ENCODE measurements around the gene DNAAF1. TPM values are rescaled to one million over a fixed set of nuclear protein-coding genes. Genes with fewer than 3 reads are reported as not detected.
A peak's percentile ranks its signal among the peaks of the same experiment; 100 is the strongest.
"Not testable (repeated sequence)": the region's sequence is repeated elsewhere in the genome, so short reads cannot be mapped to it uniquely, and the experiment has no call there.

Gene DNAAF1
- total RNA-seq, 1 experiment from 2014 or later: not detected

DNA sequence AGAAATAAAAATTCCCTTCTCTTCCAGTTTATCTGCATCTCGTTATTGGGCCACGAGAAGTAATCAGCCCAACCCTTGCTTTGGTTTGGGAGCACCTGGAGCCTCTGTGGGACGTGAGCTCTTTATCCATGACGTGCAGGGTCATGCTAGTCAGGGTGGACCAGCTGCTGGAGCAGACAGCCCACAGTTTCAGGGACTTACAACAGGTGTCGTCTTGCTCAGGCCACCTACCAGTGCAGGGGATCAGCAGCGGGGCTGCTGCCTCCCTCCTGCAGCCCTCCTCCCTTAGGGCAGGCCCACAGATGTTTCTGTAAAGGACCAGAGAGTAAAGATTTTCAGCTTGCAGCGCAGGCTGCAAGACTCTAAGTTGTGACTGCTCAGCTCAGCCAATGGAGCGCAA, 62.8 kb downstream of the DNAAF1 start:
- no peak for DNase-seq (ENCODE audit: low read depth)

DNA sequence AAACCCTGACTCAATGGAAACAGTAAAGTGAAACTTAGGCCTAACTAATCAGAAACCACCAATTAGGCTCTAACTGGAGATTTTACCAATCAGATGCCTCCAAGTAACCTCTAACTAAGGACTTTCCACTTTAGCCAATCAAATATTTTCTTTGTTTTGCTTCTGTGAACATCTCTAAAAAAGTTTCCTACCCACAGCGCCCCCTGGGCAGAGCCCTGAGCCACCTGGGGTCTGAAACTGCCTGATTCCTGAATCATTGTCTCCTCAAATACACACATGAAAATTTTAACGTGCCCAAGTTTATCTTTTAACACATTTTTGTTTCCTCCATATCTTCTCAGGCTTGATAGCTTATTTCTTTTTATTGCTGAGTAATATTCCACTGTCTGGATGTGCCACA, 64.9 kb downstream of the DNAAF1 start:
- no peak for DNase-seq (ENCODE audit: low read depth)

DNA sequence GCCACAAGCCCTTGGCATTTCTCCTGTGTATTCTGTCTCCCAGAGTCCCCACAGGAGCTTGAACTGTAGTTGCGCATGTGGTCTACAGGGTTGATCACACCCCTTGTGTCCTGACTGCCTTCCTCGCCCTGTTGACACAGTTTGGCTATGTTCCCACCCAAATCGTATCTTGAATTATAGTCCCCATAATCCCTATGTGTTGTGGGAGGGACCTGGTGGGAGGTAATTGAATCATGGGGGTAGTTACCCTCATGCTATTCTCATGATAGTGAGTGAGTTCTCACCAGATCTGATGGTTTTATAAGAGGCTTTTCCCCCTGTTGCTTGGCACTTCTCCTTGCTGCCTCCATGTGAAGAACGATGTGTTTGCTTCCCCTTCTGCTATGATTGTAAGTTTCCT, 67.0 kb downstream of the DNAAF1 start:
- no peak for DNase-seq (ENCODE audit: low read depth)

DNA sequence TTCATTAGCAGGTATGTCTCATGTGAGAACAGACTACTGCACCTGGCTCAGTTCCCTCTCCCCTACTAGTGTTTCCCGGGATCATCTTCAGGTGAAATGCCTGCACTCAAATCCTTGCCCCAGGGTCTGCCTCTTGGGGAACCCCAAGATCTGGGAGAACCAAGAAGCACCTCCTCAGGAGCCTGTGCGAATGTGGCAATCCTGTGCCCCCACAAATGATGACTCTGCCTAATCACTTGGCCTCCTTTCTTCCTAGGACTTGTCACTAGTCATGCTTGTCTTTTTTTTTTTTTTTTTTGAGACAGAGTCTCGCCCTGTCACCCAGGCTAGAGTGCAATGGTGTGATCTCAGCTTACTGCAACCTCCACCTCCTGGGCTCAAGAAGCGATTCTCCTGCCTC, 67.5 kb downstream of the DNAAF1 start:
- no peak for DNase-seq (ENCODE audit: low read depth)

DNA sequence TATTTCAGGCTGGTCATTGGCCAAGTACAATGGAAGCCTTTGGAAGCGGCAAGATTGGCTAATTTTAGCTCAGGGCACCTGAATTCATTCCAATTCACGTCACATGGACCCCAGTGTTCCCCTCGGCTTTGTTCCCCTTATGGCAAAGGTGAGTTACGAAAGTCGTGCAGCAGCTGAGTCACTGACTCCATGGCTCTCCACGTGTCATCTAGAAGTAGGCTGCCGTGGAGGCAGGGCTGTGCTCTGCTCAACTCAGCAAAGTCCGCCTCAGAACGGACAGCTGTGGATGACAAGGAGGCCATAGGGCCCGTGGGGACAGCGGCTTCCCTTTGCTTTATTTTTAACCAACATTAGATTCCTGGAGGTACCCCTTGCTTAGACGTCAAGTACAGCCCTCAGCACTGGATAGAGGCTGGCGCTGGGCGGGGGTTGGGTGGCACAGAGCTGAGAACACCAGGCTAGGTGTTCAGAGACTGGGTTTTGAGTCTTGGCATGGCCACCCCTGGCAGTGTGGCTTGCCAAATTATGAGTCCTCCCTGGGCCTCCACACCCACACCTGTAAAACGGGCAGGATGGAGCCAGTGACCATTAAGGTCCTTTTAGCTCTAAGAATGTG, 69.5 kb downstream of the DNAAF1 start:
- DNase-seq (ENCODE audit: low read depth): no peak

DNA sequence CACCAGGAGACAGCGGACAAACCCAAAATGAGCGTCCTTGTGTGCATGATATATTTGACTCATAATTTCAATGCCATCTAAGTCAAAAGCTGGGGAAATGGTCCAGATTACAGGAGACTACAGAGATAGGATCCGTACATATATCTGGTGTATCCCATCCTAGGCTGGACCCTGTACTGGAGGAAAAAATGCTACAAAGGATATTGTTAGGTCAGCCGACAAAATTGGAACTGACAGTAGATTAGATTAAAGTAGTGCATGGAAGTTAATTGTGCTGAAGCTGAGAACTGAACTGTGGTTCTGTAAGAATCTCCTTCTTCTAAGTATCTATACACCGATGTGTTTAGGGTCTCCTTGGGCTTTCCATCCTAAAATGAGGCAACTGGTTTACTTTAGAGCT, 70.4 kb downstream of the DNAAF1 start:
- DNase-seq (ENCODE audit: low read depth): no peak

DNA sequence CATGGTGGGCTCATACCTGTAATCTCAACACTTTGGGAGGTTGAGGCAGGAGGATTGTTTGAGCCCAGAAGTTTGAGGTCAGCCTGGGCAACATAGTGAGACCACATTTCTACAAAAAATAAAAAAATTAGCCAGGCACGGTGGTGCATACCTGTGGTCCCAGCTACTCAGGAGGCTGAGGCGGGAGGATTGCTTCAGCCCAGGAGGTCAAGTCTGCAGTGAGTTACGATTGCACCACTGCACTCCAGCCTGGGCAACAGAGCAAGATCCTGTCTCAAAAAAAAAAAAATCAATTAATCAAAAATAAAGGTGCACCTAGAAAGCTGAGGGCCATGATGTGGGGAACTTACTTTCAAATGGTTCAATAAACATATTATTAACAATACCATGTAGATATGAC, 71.0 kb downstream of the DNAAF1 start:
- not testable (repeated sequence) for DNase-seq (ENCODE audit: low read depth)

DNA sequence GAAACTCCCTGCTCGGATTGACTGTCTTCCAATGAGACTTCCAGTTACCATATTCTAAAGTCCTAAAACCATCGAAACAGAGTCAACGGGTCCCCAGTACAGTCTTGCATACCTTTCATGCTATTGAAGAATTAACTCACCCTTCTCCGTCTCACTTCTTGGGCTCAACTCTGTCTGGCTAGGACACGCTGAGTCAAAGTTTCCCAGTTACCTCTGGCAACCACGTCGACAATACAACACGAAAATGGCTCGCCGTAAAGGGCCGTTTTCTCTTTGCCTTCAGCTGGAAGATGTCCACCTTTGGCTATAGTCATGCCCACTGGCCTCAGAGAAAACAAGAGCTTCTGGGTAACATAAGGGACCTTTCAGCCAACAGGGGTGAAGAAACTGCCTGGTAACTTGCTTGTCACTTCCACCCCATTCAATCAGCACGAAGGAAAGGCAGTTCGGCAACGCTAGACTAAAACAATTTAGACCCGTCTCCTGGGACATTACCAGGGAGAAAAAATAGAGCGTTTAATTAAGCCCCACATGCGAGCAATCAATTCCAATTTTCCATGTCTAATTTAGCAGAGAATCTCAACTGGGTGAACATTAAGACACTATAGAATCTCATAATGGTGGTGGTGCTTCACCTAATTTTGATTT, 73.2 kb downstream of the DNAAF1 start:
- DNase-seq (ENCODE audit: low read depth): no peak

DNA sequence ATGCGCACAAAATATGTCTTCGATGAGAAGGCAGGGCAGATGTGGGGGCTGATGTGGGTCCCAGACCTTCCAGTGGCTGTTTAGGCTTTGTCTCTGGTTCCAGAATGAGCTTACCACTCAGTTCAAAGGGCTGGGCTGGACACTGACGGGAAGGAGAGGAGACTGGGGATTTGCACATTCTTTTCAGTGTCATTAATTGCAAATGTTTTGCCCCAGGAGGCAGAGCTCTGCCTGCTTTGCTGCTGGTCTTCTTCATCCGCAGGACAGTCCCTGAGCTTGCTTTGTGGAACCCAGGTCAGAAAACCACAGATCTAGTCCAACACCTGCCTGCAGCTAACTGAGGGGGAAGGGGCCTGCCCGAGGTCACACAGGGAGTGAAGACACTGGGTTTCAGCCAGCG, 73.8 kb downstream of the DNAAF1 start:
- DNase-seq (ENCODE audit: low read depth): no peak

DNA sequence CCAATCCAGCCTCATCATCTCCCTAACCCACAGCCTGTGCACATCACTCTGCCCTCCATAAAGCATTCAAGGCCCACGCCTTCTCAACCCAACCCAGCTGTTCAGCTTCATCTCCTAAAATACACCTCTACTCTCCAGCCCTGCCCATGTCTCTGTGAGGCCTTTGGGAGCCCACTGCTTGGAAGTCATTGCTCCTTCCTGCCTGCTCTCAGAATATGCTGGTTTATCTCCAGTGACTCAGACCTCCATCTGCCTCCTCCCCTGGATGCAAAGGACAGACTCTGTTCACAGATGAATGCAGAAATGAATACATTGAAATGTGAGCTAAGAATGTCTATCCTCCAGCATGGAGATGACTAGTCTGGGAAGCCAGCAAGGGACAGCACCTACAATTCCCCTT, 75.7 kb downstream of the DNAAF1 start:
- DNase-seq (ENCODE audit: low read depth): peak; percentile 51

DNA sequence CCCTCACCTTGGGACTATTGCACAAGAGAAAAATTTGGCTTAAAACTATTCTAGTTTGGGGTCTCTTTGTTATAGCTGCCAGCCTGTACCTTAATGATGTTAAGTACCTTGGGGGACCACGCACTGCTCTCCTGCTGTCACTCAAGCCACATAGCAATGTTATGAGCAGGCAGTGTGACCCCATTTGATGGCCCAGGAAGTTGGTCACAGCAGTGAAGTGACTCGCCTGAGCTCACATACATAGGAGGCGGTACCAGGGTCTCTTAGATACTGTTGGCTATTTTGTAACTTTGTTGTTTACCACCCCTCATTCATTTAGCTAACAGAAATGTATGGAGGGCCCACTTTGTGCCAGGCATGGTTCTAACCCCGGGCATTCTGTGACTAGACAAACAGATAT, 78.3 kb downstream of the DNAAF1 start:
- DNase-seq (ENCODE audit: low read depth): no peak

DNA sequence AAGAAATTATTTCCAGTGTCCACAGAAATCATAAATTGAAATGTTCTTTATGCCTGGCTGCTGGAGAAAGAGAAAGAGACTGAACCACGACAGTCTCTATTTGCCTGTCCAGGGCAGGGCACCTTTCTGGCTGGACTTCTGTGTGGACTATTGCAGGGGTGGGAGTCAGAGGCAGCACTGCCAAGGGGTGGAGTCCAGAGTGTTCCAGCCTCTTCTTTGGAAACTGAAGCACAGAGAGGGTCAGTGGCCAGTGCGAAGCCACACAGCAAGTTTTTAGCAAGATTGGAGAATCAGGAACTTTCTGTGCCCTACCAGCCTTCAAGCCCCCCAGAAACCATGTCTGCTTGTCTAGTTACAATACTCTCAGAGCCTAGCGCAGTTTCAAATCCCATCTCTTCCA, 79.4 kb downstream of the DNAAF1 start:
- no peak for DNase-seq (ENCODE audit: low read depth)

DNA sequence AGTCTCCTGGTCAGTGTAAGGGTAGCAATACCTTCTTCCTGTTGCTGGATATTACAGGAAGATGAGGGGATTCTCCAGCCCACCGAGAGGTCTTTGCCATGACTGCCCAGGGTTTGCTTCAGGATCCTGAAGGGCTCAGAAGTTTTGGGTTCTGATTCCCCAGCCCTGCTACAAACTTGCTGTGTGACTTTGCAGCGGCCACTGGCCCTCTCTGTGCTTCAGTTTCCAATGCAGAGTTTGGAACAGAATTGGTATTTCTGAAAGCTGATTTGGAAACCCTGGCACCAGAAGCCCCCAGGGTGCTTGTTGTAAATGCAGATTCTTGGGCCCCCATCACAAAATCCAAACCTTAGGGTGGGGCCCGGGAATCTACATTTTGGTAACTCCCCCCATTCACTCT, 80.0 kb downstream of the DNAAF1 start:
- no peak for DNase-seq (ENCODE audit: low read depth)

DNA sequence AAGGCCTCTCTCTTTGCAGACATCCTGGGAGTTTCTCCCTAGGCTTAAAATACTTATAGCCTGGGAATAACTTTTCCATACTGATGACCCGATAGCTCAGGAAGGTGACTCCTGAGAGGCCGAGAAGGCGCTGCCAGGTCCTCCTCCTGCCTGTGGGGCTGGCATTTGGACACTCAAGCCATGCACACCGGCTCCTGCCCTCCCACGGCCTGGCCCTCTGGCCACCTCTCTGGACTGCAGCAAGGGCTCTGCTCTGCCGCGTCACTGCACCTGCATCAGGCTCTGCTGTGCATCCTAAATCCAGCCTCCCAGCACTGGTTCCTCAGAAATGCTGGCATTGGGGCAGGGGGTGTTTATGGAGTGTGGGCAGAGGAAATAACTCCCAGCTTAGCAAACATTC, 80.5 kb downstream of the DNAAF1 start:
- no peak for DNase-seq (ENCODE audit: low read depth)

DNA sequence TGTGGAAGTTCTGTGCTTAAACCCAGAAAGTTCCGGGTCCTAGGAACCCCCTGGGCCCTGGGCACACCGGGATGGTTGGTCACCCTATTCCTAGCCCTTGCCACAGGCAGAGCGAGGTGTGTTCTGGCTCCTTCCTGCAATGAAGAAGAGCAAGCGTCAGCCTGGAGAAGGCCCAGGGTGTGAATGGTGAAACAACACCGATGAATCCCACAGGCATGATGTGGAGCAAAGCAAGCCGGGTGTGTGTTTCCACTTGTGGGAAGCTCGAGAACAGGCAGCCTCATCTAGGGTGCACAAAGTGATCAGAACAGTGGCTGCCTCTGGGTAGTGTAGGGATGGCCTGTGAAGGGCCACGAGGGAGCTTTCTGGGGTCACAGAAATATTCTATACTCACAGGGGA, 80.9 kb downstream of the DNAAF1 start:
- no peak for DNase-seq (ENCODE audit: low read depth)

Other genes with a start within 250 kb of the DNAAF1 start
- gene MLYCD, start 246.2 kb upstream of the DNAAF1 start, total RNA-seq (2014; rRNA removed): 2.4 and 2.7 TPM in 2 replicates
- gene OSGIN1, start 192.1 kb upstream of the DNAAF1 start, total RNA-seq (2014; rRNA removed): 5.8 and 6.5 TPM in 2 replicates
- not detected in 2 replicates for gene NECAB2, start 177.1 kb upstream of the DNAAF1 start, total RNA-seq (2014; rRNA removed)
- not detected in 2 replicates for gene SLC38A8, start 102.5 kb upstream of the DNAAF1 start, total RNA-seq (2014; rRNA removed)
- 47.1 and 48.8 TPM in 2 replicates for gene MBTPS1, start 28.4 kb upstream of the DNAAF1 start, total RNA-seq (2014; rRNA removed)
- gene HSDL1, start 131 bp upstream of the DNAAF1 start, total RNA-seq (2014; rRNA removed): 34.4 and 36.3 TPM in 2 replicates
- 26.1 and 30.1 TPM in 2 replicates for gene TAF1C, start 41.7 kb downstream of the DNAAF1 start, total RNA-seq (2014; rRNA removed)
- gene ADAD2, start 45.8 kb downstream of the DNAAF1 start, total RNA-seq (2014; rRNA removed): not detected in 2 replicates
- 0.06 TPM in 1 of 2 replicates, not detected in the other for gene KCNG4, start 94.7 kb downstream of the DNAAF1 start, total RNA-seq (2014; rRNA removed)
- gene WFDC1, start 149.6 kb downstream of the DNAAF1 start, total RNA-seq (2014; rRNA removed): not detected in 2 replicates
- not detected in 2 replicates for gene ATP2C2, start 223.2 kb downstream of the DNAAF1 start, total RNA-seq (2014; rRNA removed)

All from LHCN-M2 (cell line).